T-helper 2 cell treated with Interferon-gamma antibody and Interleukin-4, amounts not matched to agents 100 ng/mL and 5 ng/mL, for 36 hours (primary cell): ENCODE measurements around the gene NDUFAF8. TPM values are rescaled to one million over a fixed set of nuclear protein-coding genes. Genes with fewer than 3 reads are reported as not detected.

ENCODE experiments used
- intact Hi-C: fragments of 100-400 bp; cut with micrococcal nuclease; formaldehyde crosslinking; loops from one replicate; pipeline ENCODE4 v1.15.1; 2023
- total RNA-seq: library from RNA; stranded (reverse); gene quantifications from 2 replicates; pipeline ENCODE4 v1.2.3, GENCODE V29; 2022

The NDUFAF8 gene
- total RNA-seq, 1 donor from 2014 or later = 42.5 TPM

GRCh38 chr17:81200695-81201580 lies 38.2 kb upstream of the NDUFAF8 start:
- intact Hi-C loops = no loop called here

DNA sequence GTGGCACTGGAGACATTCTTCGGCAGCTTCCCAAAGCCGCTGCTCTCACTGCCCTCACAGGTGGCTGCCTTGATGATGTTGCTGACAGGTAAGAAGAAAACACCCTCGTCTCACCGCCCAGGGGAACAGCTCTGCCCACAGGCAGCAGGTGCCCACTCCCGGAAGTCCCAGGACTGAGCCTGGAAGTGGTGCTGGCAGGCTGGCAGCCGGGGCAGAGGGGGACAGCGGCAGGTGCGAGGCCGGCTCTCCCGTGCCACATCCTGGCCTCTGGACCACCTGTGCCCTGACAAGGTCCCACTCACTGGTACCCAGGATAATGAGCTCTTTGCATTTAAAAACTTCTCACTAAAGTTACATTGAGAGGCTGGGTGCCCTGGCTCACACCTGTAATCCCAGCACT lies 36.8 kb upstream of the NDUFAF8 start:
- intact Hi-C loops = no loop called here

DNA sequence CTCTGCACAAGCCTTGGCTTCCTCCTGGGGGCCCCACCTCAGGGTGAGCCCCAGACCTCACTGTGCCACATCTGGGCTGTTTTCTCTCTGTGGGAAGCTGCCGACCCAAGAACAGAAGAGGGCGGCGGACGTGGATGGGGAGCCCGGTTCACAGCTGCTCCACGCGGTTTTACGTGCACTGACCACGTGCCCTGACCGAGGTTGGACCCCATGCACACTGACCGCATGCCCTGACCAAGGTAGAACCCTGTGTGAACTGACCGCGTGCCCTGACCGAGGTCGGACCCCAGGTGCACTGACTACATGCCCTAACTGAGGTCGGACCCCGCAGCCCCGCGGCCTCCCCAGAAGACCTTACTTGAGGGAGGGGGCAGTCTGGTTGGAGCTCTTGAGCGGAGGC lies 36.0 kb upstream of the NDUFAF8 start:
- intact Hi-C loops = no loop called here

GRCh38 chr17:81204578-81204977 lies 34.5 kb upstream of the NDUFAF8 start:
- intact Hi-C loops = no loop called here

- intact Hi-C loops = no loop called here
Measured at GRCh38 chr17:81206166-81206565, 33.0 kb upstream of the NDUFAF8 start.

GRCh38 chr17:81206657-81207056 lies 32.5 kb upstream of the NDUFAF8 start:
- intact Hi-C loops = no loop called here

DNA sequence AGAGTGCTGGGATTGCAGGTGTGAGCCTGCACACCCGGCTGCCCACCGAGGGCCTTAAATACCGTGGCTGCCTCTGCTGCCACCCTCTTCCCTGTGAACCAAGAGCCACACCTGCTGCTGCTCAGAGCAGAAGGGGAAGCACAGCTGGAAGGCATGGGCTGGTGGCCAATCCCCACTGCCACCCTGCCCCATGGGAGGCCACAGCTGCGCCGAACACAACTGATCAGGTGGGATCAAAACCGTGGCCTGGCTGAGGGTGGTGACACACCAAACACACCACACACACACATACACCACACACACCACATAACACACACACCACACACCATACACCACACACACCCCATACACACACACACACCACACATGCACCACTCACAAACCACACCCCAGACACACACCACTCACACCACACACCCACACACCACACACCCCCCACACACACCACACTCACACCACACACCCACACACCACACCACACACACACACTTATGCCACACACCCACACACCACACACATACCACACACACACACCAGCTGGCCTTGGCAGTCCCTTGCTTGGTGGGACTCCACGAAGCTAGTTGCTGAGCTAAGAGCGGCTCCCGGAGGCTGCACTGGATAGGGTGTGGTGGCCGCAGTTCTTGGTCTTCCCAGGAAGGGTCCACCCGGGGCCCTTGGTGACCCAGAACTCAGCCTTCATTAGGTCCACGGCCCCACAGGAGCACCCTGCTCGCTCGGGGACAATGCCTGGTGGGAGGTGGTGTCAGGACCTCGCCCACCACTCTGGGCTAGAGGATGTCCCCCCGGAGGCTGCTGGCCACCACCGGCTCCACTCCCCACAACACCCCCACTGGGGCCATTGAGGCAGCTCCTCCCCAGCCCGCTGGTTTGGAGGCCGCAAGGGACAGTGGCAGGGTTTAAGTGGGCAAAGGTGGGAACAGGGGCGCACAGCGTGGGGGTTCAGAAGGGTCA lies 31.2 kb upstream of the NDUFAF8 start:
- intact Hi-C loops = no loop called here

- intact Hi-C loops = no loop called here
Measured at GRCh38 chr17:81208651-81209050, 30.5 kb upstream of the NDUFAF8 start.

- intact Hi-C loops = no loop called here
Measured at GRCh38 chr17:81209141-81209540, 30.0 kb upstream of the NDUFAF8 start.

- intact Hi-C loops = no loop called here
Measured at GRCh38 chr17:81210466-81210865, 28.7 kb upstream of the NDUFAF8 start.

- intact Hi-C loops = no loop called here
Measured at GRCh38 chr17:81210868-81211267, 28.2 kb upstream of the NDUFAF8 start.

- intact Hi-C loops = no loop called here
Measured at GRCh38 chr17:81212365-81212764, 26.8 kb upstream of the NDUFAF8 start.

- intact Hi-C loops = no loop called here
Measured at GRCh38 chr17:81213978-81214377, 25.1 kb upstream of the NDUFAF8 start.

DNA sequence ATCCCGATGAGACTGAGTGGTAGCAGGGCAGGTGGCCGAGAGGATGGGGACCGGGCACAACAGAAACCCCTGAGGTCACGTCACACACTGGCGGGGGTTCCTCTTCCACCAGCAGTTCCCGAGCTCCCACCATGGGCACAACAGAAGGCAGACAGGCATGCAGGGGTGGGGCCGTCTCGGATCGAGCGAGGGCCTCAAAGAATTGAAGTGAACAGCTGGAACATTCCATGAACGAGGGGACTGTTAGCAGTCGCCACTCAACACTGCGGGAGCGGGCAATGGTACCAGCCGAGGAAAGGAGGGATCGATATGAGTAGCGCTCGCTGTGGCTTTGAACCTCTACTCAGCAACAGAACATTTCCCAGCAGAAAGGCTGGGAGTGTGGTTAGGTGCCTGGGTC lies 21.6 kb upstream of the NDUFAF8 start:
- intact Hi-C loops = no loop called here

DNA sequence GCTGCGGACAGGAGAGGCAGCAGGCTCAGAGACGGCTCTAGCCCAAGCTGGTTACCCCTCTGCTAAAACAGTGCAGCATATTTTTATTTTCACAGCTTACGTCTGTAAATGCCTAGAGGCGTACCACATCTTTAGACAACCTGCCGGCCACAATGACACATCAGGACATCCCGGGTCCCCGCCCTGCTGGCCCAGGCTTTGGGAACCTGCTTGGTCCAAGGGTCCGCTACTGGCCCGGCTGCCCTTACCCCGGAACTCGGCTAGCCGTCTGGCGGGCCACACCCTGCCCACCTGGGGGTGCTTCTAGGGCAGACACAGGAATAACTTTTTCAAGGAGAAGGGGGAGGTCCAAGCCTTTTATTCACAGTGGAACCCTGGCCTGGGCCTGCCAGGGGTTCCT lies 20.7 kb upstream of the NDUFAF8 start:
- intact Hi-C loops = no loop called here

DNA sequence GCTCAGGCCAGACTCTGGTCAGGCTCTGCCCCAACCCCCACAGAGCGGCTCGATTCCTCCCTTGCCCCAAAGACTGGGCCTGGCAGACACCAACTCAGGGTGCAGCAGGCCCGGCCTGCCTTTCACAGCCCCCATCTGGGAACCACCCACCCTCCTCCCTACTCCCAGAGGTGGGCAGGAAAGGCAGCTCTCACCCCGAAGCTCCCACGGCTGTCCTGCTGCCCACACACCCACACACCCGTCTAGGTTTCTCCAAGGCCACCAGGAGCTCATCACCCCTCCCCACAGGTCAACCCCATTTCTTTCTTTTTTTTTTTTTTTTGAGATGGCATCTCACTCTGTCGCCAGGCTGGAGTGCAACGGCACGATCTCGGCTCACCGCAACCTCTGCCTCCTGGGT lies 20.1 kb upstream of the NDUFAF8 start:
- intact Hi-C loops = no loop called here

GRCh38 chr17:81219476-81220180 lies 19.5 kb upstream of the NDUFAF8 start:
- intact Hi-C loops = no loop called here

GRCh38 chr17:81221371-81221841 lies 17.7 kb upstream of the NDUFAF8 start:
- intact Hi-C loops = no loop called here

GRCh38 chr17:81221842-81222619 lies 17.1 kb upstream of the NDUFAF8 start:
- intact Hi-C loops = no loop called here

DNA sequence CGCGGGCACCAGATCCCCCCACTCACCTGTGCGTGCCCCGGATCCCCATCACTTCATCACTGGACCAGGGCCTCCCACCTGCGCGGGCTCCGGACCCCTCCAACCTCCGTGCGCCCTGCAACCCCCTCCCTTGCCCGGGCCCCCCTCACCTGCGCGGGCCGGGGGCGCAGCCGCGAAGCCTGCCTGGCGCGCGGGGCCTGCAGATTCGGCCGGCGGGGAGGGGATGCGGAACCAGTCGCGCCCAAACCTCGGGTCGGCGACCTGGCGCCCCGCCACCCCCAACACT lies 16.6 kb upstream of the NDUFAF8 start:
- intact Hi-C loops = no loop called here
